GM12892 (cell line): ENCODE data around the gene ACAD10.

ENCODE experiments used
- DNase-seq: peaks from one replicate; pipeline ENCODE4 v3.0.0; 2011; ENCODE audit not compliant: insufficient read length
- FAIRE-seq: peaks from 2 replicates; lab custom pipeline; 2011; peaks lifted over from hg19 to GRCh38; lab: Jason Lieb, UNC
- POLR2A ChIP-seq: IDR thresholded peaks from 2 replicates; pipeline ENCODE4 v1.6.1; 2011; ENCODE audit warnings: low read depth, low read length, control low read depth
- POLR2AphosphoS5 ChIP-seq: IDR thresholded peaks from 2 replicates; pipeline ENCODE4 v1.6.1; 2011; ENCODE audit warnings: low read depth, low read length, control low read depth
- TAF1 ChIP-seq: IDR thresholded peaks from 2 replicates; pipeline ENCODE4 v1.6.1; 2011; ENCODE audit warnings: low read depth, mild to moderate bottlenecking, control low read depth, low read length, borderline replicate concordance

The ACAD10 gene

DNA sequence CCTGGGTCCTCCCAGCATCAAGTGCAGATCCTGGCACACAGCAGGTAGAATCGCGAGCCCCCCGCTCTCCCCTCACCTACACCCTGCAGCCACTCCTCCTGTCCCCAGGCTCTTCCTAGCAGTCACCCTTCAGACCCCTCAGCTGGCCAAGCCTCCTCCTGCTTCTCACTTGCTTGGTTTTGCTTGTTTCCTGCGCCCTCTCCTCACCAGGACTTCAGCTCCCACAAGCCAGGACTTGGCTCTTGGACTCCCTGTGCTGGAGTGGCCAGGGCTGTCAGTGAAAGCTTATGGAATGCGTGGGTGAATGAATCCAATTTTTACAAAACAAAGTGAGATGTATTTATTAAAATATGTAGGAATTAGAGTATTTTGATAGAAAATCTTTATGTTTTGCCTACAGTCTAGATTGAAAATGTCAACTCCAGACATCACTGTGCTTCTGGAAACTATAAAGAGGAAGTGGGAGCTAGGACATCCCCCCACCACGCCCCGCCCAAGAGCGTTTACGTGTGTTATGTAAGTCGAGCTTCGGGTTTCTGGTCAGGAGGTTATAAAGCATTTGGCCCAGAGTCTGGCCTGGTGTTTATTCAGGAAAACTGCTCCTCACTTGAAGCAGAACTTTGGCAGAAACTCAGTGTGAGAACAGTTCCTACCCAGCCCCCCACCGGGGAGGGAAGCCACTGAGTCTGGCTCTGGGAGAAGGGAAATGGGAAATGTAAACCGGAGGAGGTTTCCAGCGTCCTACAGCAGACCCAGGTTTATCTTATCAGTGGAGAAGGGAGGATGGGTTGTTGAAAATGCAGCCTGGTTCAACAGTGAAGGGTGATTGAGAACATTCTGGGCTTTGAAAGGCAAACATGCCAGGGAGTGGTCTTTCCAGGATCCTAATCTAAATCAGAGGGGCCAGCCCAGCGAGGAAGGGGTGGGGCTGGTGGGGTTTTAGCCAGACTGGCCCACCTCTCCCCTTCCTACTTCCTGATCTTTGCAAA lies 89.6 kb downstream of the ACAD10 start:
- no peak for TF ChIP-seq TAF1
- peak; percentile 64 for TF ChIP-seq POLR2A
- peak; percentile 65 for TF ChIP-seq POLR2AphosphoS5
- DNase-seq = no peak
- peak; percentile 81 for FAIRE-seq

DNA sequence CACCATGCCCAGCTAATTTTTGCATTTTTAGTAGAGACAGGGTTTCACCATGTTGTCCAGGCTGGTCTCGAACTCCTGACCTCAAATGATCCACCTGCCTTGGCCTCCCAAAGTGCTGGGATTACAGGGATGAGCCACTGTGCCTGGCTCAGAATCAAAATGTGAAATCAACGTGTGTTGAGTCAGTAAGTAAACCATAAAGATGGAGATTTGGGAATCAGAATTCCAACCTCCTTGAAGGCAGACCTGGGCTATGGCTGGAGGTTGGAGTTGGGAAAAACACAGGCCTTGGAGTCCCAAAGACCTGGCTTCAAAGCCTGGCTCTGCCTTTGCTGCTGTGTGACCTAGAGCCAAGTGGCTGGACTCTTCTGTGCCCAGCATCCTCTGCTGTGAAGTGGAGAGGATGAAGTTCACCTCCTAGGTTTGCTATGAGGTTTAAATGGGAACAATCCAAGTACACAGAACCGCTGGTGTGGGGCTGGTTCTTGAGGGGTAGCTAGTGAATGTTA lies 91.0 kb downstream of the ACAD10 start:
- TF ChIP-seq TAF1 = no peak
- TF ChIP-seq POLR2AphosphoS5 = no peak
- no peak for TF ChIP-seq POLR2A
- DNase-seq (no peak), FAIRE-seq (no peak)

DNA sequence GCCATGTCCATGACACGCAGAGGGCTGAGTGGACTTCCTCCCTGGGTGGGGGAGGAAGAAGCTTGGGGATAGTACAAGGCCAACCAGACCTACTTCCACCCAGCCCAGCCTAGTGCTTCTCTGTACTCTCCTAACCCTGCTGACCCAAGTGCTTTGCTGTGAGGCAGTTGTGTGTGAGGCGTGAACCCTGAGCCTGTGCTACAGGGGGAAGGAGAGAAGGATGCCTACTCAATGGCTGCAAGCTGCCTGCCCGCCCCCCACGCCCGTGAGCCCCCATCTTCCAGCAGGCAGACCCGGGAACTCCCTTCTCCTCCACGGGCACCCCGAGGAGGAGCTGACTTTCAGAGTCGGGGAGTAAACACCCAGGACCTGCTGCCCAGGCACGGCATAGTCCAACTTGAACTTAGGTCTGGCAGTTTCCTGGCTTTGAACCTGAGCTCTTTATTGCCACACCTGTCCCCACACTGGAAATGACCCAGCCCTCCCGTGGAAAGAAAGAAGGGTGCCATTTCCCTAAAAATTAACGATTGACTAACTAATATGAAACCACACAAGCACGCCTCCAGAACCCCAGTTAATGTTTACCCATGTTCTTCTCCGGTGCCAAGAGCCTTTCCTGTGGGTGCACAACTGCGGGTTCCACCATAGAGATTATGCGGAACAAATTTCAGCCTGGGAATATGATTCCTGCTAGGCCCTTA lies 91.6 kb downstream of the ACAD10 start:
- DNase-seq = no peak
- TF ChIP-seq TAF1 = no peak
- TF ChIP-seq POLR2A = no peak
- TF ChIP-seq POLR2AphosphoS5 = no peak
- no peak for FAIRE-seq

DNA sequence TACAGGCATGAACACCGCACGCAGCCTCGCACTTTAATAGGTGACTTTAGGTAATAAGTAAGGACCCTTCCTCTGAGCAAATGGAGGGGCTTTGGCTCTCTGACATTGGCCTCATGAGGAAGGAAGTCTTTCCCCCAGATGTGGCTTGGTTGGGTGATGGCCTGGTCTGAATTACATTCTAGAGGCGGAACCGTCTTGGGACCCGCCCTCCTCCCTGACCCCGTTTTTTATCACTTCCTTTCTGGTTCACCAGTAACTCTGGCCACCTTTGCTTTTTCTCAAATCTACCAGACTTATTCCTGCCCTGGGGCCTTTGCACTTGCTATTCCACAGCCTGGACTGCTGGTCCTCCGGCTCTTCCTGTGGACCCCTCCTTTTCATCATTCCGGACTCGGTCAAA lies 94.3 kb downstream of the ACAD10 start:
- DNase-seq (no peak), FAIRE-seq (no peak)
- TF ChIP-seq POLR2AphosphoS5 (no peak), TAF1 (no peak), POLR2A (no peak)

GRCh38 chr12:111780615-111781014 lies 94.8 kb downstream of the ACAD10 start:
- DNase-seq = no peak
- TF ChIP-seq POLR2AphosphoS5 (no peak), TAF1 (no peak), POLR2A (no peak)
- FAIRE-seq = no peak

DNA sequence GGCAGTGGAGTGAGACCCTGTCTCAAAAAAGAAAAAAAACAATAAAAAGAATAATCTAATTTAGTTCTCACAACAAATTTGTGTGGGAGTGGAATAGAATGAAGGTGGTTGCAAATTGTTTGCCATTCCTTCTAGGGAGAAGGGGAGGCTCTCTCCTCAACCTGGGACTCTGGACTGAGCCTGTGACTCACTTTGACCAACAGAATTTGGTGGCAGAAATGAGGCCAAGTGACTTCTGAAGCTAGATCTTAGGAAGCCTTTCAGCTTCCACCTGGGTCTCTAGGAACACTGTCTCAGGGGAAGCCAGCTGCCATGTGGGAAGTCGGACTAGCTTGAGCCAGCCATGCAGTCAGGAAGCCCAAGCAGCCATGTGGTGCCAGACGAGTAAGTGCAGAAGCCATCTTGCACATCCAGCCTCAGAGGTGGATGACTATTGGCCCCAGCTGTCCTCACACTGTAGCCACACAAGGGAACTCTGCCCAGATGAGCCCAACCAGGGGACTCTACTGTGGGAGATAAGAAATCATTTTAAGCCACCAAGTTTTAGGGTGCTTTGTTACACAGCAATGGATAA lies 95.3 kb downstream of the ACAD10 start:
- TF ChIP-seq POLR2A (no peak), POLR2AphosphoS5 (no peak), TAF1 (no peak)
- FAIRE-seq (no peak), DNase-seq (no peak)

- DNase-seq (no peak), FAIRE-seq (no peak)
- TF ChIP-seq POLR2AphosphoS5 (no peak), TAF1 (no peak), POLR2A (no peak)
These were observed 97.2 kb downstream of the ACAD10 start for GRCh38 chr12:111783046-111783445.

- FAIRE-seq = no peak
These were observed 99.1 kb downstream of the ACAD10 start for GRCh38 chr12:111784953-111785352.

GRCh38 chr12:111785651-111786050 lies 99.8 kb downstream of the ACAD10 start:
- DNase-seq (no peak), FAIRE-seq (no peak)
- TF ChIP-seq POLR2AphosphoS5 (no peak), POLR2A (no peak), TAF1 (no peak)

More at GRCh38 chr12:111784953-111785352, 99.1 kb downstream of the ACAD10 start:
- TF ChIP-seq POLR2A (no peak), POLR2AphosphoS5 (no peak), TAF1 (no peak)
- no peak for DNase-seq

DNA sequence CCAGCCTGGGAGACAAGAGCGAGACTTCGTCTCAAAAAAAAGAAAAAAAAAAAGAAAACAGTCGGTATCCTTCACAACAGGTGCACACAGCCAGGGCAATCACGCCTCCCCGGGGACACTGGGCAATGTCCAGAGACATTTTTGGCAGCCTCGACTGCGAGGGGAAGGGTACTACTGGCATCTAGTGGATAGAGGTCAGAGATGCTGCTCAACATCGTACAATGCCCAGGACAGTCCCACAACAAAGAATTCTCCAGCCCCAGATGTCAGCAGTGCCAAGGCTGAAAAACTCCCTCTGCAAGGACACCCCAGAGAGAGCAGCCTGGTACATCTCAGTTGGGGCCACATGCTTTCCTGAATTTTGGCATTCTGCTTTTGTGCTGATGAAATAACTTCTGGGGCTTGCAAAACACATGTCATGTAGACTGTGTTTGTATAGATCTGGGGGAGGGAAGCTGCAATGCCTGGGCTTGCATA lies 102.4 kb downstream of the ACAD10 start:
- FAIRE-seq (no peak), DNase-seq (no peak)
- TF ChIP-seq POLR2A (no peak), POLR2AphosphoS5 (no peak), TAF1 (no peak)

DNA sequence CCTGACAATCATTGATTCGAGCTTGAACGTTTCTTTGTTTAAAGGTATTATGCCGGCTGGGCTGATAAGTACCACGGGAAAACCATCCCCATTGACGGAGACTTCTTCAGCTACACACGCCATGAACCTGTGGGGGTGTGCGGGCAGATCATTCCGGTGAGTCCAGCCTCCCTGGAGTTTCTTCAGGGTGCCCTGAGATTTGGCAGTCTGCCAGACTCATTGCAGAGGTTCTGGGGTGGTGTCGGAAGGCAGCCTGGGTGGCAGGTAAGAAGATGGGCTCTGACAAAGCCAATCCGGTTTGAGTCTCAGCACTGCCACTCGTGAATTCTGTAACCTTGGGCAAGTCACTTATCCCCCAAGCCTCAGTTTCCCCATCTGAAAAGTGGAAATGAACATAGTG lies 103.9 kb downstream of the ACAD10 start:
- TF ChIP-seq POLR2AphosphoS5 (no peak), POLR2A (no peak), TAF1 (no peak)
- no peak for DNase-seq
- no peak for FAIRE-seq
